ENCODE results near the gene PHEX.

DNA sequence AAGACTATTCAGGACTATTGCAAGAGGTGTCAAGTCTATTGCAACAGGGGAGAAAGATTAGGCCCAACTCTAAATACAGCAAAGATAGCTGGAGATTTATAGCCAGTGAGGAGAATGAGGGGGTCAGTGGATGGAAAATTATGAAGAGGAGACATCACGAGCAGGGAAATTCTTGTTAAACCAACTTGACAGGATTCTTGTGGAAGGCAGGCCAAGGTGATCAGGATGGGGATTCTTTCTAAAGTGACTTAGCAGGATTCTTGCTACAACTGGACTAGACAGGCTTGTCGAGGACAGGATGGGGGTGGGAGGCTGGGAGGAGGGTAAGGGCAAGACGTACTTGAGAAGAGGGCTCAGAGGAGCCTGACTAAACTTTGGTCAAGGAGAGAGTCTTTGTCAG is 89.0 kb downstream of the PHEX start:
- TF ChIP-seq POLR2AphosphoS5 (IDR thresholded peaks at IDR 0.05) (no peak), CTCF (IDR thresholded peaks at IDR 0.05; ENCODE audit: poor library complexity, severe bottlenecking) (no peak)
